Stimulated activated naive CD8-positive, alpha-beta T cell treated with anti-CD3 and anti-CD28 coated beads, Interleukin-15, amount 100 ng/mL, for 72 hours (primary cell): Measurements from ENCODE around the gene OCIAD2.

Experiments
- ATAC-seq: fragments of 150-1000 bp; cut with Tn5 transposase; 2 replicates; pipeline ENCODE4 v1.10.0; 2021; ENCODE audit warnings: mild to moderate bottlenecking, moderate library complexity
- DNase-seq, 2 donors: peaks; one replicate each; pipeline ENCODE4 v3.0.0; 2021 to 2022
- H3K27ac Mint-ChIP-seq, 2 donors: one replicate each; pipeline ENCODE4 v1.8.0; 2022; ENCODE audit warnings: mild to moderate bottlenecking in 2 of 2, mixed read lengths in 2 of 2, moderate library complexity in 2 of 2
- H3K27me3 Mint-ChIP-seq: one replicate; pipeline ENCODE4 v1.8.0; 2022; ENCODE audit warnings: mixed read lengths
- H3K4me1 Mint-ChIP-seq: one replicate; pipeline ENCODE4 v1.8.0; 2022; ENCODE audit warnings: mild to moderate bottlenecking, mixed read lengths
- H3K4me3 Mint-ChIP-seq, 2 donors: one replicate each; pipeline ENCODE4 v1.8.0; 2022; ENCODE audit warnings: mild to moderate bottlenecking in 2 of 2, mixed read lengths in 2 of 2, moderate library complexity in 1 of 2
- H3K9me3 Mint-ChIP-seq, 2 donors: one replicate each; pipeline ENCODE4 v1.8.0; 2022; ENCODE audit warnings: mixed read lengths in 2 of 2

OCIAD2 gene, protein sequence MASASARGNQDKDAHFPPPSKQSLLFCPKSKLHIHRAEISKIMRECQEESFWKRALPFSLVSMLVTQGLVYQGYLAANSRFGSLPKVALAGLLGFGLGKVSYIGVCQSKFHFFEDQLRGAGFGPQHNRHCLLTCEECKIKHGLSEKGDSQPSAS

GRCh38 chr4:48906206-48907173, at the start of gene OCIAD2:
OCIAD2 (minus strand) TSS chr4:48906774; CDS start chr4:48904549, 2,225 bp downstream.
- H3K4me3 Mint-ChIP-seq, result peak within 1 kb of the TSS; percentile 86 to 89
- peaks cover 62% of the 10 kb centered on the region for H3K4me1 Mint-ChIP-seq
- DNase-seq (peak; percentile 76 to 84), ATAC-seq (peak; percentile 80)
- no peaks in the 10 kb centered on the region for H3K9me3 Mint-ChIP-seq
- H3K27me3 Mint-ChIP-seq, result no peaks in the 10 kb centered on the region
- peak within 1 kb of the TSS; percentile 94 to 95 for H3K27ac Mint-ChIP-seq

GRCh38 chr4:48954314-48954713, 47.7 kb upstream of the OCIAD2 start:
- Mint-ChIP-seq H3K4me3 (no peak overlapping the region), H3K9me3 (no peaks in the 10 kb centered on the region), H3K4me1 (peaks cover 5% of the 10 kb centered on the region), H3K27ac (no peak overlapping the region), H3K27me3 (no peaks in the 10 kb centered on the region)
- DNase-seq, result no peak
- ATAC-seq, result no peak

- Mint-ChIP-seq H3K9me3 (no peaks in the 10 kb centered on the region), H3K27me3 (no peaks in the 10 kb centered on the region), H3K4me1 (peaks cover 18% of the 10 kb centered on the region), H3K4me3 (no peak overlapping the region), H3K27ac (no peak overlapping the region)
- DNase-seq, result no peak
- no peak for ATAC-seq
Observed at GRCh38 chr4:48949518-48950219, 43.1 kb upstream of the OCIAD2 start.

DNA sequence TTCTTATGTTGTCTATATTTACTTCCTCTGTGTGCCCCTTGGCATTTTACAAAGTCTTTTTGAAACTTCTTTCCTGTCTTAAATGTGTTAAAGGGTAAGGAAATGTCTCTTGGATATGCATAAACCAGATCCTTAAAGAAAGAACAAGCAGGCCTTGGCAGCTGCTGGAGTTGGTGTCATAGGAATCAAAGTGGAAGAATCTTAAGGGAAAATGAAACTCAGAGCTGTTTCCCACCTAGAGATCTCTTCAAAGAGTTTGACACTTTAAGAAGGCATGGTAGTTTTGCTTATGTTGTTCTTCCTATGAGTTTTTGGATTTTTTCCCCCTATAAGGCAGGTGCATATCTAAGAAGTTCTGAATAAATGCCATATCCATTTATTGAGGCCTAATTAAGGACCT, 42.5 kb upstream of the OCIAD2 start:
- Mint-ChIP-seq H3K27ac (no peak overlapping the region), H3K9me3 (no peaks in the 10 kb centered on the region)

DNA sequence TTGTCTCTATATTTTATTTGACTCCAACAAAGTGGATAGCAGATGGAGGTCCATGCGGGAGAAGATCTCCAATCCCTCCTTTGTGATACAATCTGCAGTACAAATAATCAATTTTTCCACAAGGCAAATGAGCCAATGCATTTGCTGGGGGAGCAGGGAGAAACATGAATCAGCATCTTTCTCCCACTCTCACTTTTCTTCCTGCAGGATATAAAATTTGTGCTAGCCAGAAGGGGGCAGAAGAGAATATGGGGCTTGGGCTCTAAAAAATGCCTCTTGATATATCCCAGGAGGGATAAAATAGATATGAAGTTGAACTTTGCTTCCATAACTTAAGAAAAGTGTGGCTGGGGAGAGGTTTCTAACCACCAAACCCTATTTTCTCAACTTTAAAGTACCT, 41.2 kb upstream of the OCIAD2 start:
- DNase-seq (no peak), ATAC-seq (no peak)
- H3K4me1 Mint-ChIP-seq, result peaks cover 25% of the 10 kb centered on the region
- no peaks in the 10 kb centered on the region for H3K27me3 Mint-ChIP-seq
- no peak overlapping the region for H3K27ac Mint-ChIP-seq
- no peak overlapping the region for H3K4me3 Mint-ChIP-seq
- H3K9me3 Mint-ChIP-seq, result no peaks in the 10 kb centered on the region

More for the DNA sequence above, 42.5 kb upstream of the OCIAD2 start:
- Mint-ChIP-seq H3K27me3 (no peaks in the 10 kb centered on the region), H3K4me3 (no peak overlapping the region), H3K4me1 (peaks cover 24% of the 10 kb centered on the region)
- ATAC-seq (no peak), DNase-seq (no peak)

DNA sequence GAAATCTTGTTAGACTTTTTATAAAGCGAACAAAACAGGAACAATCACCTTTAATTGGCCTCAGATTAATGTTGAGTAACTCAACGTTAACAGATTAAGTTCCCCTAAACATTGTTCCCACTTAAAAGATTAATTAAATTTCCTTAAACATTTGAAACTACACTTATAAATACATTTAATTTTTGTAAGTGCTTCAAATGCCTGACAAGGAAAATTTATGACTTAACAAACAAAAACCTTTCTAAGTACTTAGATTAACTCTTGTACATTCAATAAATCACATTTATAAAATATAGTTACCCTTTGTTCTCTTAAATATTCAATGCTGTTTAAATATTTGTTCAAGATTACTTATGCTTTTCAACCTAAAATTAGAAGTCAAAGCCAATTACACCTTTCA, 39.4 kb upstream of the OCIAD2 start:
- Mint-ChIP-seq H3K27me3 (no peaks in the 10 kb centered on the region), H3K27ac (no peak overlapping the region), H3K4me3 (no peak overlapping the region), H3K4me1 (peaks cover 25% of the 10 kb centered on the region), H3K9me3 (no peaks in the 10 kb centered on the region)
- ATAC-seq (no peak), DNase-seq (no peak)

- Mint-ChIP-seq H3K4me1 (peaks cover 25% of the 10 kb centered on the region), H3K4me3 (no peak overlapping the region), H3K27ac (no peak overlapping the region), H3K27me3 (no peaks in the 10 kb centered on the region), H3K9me3 (no peaks in the 10 kb centered on the region)
- DNase-seq (peak; percentile 36 to 43), ATAC-seq (peak; percentile 89)
Observed at GRCh38 chr4:48944756-48945241, 38.2 kb upstream of the OCIAD2 start.

DNA sequence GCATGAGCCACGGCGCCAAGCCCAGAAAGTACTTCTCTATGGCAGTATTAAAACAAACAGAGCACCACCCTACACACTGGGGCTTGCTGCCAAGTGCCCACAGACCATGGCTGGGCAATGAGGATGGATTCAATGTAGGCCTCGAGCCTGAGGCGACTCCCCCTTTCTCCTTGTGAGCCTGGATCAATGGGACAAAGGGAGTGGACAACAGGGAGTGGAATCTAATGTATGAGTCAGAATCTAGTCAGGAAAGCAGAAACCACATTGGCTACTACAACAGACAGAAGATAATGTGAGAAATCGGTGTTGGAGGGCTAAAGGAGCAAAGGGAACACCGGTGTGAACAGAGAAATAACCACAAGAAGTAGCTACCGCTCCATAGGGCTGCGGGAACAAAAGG, 37.7 kb upstream of the OCIAD2 start:
- Mint-ChIP-seq H3K27me3 (no peaks in the 10 kb centered on the region), H3K4me1 (peaks cover 24% of the 10 kb centered on the region), H3K9me3 (no peaks in the 10 kb centered on the region), H3K4me3 (no peak overlapping the region), H3K27ac (peak overlapping the region in 1 of 2 donors; percentile 30)
- no peak for ATAC-seq
- DNase-seq, result no peak

DNA sequence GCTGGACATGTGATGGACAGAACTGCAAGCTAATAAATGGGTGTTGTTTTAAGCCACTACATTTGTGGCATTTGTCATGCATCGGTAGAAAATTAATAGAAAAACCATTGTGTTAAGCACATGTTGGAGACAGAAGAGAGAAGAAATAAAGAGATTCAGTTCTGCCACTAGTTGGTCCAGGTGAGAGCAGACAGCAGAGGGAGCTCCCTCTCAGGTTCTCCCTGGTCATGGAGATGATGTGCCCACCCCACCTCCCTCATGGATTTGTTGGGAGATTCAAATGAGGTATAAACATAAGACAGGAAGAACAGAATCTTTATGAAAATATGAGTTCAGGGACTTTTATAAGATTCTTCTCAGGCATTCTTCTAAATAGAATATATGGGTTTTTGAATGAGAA, 36.8 kb upstream of the OCIAD2 start:
- ATAC-seq (no peak), DNase-seq (no peak)
- Mint-ChIP-seq H3K4me1 (peaks cover 15% of the 10 kb centered on the region), H3K9me3 (peaks cover 0 to 2% of the 10 kb centered on the region in 2 donors), H3K27me3 (no peaks in the 10 kb centered on the region), H3K27ac (no peak overlapping the region), H3K4me3 (no peak overlapping the region)

- Mint-ChIP-seq H3K9me3 (peaks cover 4 to 8% of the 10 kb centered on the region in 2 donors), H3K27me3 (no peaks in the 10 kb centered on the region), H3K27ac (no peak overlapping the region), H3K4me1 (peaks cover 8% of the 10 kb centered on the region), H3K4me3 (no peak overlapping the region)
- ATAC-seq, result no peak
- no peak for DNase-seq
Observed at GRCh38 chr4:48939785-48940184, 33.2 kb upstream of the OCIAD2 start.

DNA sequence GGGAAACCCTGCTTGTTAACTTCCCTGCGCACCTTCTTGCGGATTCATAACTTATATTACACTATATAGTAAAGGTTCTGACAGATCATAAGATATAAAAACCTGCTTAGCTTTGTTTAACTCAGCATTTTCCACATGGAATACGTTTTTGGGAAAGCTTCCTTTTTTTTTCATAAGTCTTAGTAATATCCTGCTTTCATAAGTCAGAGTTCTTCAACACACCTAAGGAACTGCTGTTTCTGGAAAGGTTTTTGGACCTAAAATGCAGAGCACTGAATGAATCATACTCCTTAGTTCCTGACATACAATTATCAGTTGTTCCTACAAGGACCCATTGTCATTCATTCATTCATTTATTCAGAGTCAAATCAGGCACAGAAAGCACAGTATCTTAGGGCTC, 32.3 kb upstream of the OCIAD2 start:
- Mint-ChIP-seq H3K4me1 (no peaks in the 10 kb centered on the region), H3K9me3 (peaks cover 4 to 8% of the 10 kb centered on the region in 2 donors), H3K27me3 (no peaks in the 10 kb centered on the region), H3K27ac (no peak overlapping the region), H3K4me3 (no peak overlapping the region)
- ATAC-seq (no peak), DNase-seq (no peak)

DNA sequence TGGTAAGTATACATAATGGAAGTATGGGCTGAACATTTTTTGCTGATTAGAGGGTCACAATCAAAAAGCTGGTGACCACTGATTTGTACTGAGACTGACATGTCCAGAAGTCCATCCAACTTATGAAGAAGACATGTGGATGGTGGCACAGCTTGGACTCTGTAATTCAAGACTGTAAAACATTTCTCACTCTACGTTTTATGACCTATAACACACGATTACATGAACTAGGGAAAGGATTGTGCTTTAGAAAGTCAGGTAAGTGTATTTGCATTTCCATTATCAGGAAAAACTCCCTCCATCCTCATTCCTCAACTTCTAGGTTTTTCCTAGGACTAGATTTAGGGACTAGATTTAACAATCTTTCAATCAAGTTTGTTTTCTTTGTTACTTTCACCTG, 30.5 kb upstream of the OCIAD2 start:
- Mint-ChIP-seq H3K4me1 (no peaks in the 10 kb centered on the region), H3K27ac (no peak overlapping the region), H3K9me3 (peaks cover 4 to 8% of the 10 kb centered on the region in 2 donors), H3K4me3 (no peak overlapping the region), H3K27me3 (no peaks in the 10 kb centered on the region)
- ATAC-seq, result no peak
- DNase-seq, result no peak

- Mint-ChIP-seq H3K4me1 (no peaks in the 10 kb centered on the region), H3K27ac (no peak overlapping the region)
Observed at GRCh38 chr4:48931459-48931858, 24.9 kb upstream of the OCIAD2 start.

GRCh38 chr4:48930654-48931053, 24.1 kb upstream of the OCIAD2 start:
- Mint-ChIP-seq H3K27me3 (no peaks in the 10 kb centered on the region), H3K4me3 (no peak overlapping the region), H3K4me1 (no peaks in the 10 kb centered on the region), H3K9me3 (peaks cover 6 to 7% of the 10 kb centered on the region in 2 donors), H3K27ac (no peak overlapping the region)
- DNase-seq, result no peak
- no peak for ATAC-seq

More at GRCh38 chr4:48931459-48931858, 24.9 kb upstream of the OCIAD2 start:
- no peaks in the 10 kb centered on the region for H3K27me3 Mint-ChIP-seq
- DNase-seq (no peak), ATAC-seq (no peak)
- H3K4me3 Mint-ChIP-seq, result no peak overlapping the region
- H3K9me3 Mint-ChIP-seq, result peaks cover 6 to 7% of the 10 kb centered on the region in 2 donors

DNA sequence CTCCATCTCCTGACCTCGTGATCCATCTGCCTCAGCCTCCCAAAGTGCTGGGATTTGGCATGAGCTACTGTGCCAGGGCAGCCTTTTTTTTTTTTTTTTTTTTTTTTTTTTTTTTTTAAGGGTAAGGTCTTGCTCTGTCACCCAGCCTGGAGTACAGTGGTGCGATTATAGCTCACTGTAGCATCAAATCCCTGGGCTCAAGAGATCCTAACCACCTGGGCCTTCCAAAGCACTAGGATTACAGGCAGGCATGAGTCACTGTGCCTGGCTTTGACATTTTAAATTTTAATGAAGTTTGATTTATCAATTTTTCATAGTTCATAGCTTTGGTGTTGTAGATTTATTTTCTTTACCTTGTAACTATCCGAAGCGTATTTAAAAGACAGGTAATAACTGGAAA, 17.8 kb upstream of the OCIAD2 start:
- Mint-ChIP-seq H3K27me3 (no peaks in the 10 kb centered on the region), H3K4me1 (no peaks in the 10 kb centered on the region), H3K9me3 (peaks cover 2 to 12% of the 10 kb centered on the region in 2 donors), H3K4me3 (no peak overlapping the region), H3K27ac (no peak overlapping the region)
- no peak for DNase-seq
- ATAC-seq, result no peak
